Stimulated activated CD8-positive, alpha-beta memory T cell treated with anti-CD3 and anti-CD28 coated beads, Interleukin-15, amount 100 ng/mL, for 48 hours (primary cell): Measurements from ENCODE around the gene FAM163B.
"Not testable (repeated sequence)": the region's sequence is repeated elsewhere in the genome, so short reads cannot be mapped to it uniquely, and the experiment has no call there.

Experiments
- DNase-seq, 2 donors: peaks; one replicate each; pipeline ENCODE4 v3.0.0-alpha.2; 2020; ENCODE audit warnings: low read depth in 2 of 2

FAM163B gene

DNA sequence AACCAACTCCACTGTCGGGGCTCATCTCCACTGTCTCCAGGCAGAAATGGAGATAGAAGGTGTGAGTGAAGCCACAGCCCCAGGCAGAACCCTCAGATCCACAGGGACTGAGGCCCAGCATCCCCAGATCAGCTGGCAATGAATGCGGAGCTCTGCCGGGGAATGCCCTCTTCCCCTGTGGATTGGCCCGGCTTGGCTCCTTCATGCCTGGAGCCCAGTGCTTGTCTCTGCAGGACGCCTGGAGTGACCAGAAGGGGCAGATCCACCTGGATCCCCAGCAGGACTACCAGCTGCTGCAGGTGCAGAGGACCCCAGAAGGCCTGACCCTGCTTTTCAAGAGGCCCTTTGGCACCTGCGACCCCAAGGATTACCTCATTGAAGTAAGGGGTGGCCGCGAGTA lies 30.4 kb upstream of the FAM163B start:
- DNase-seq = no peak

DNA sequence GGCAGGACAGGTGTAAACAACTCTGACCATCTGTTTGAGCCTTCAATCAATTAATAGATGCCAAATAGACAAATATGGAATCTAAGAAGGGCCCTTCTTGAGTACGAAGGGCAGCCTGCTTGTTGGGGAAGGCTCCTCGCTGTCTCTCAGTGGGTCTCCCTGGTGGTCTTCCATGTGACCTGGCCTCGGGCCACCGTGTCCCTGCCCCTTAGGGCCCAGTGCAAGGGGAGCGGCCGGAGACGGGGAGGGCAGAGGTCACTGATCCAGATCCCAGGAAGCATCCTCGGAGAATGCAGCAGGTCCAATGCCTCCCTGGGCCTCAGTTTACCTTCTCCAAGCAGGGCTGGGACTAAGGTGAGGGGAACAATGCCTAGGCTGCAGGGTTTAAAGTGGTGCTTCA lies 29.5 kb upstream of the FAM163B start:
- DNase-seq = no peak

DNA sequence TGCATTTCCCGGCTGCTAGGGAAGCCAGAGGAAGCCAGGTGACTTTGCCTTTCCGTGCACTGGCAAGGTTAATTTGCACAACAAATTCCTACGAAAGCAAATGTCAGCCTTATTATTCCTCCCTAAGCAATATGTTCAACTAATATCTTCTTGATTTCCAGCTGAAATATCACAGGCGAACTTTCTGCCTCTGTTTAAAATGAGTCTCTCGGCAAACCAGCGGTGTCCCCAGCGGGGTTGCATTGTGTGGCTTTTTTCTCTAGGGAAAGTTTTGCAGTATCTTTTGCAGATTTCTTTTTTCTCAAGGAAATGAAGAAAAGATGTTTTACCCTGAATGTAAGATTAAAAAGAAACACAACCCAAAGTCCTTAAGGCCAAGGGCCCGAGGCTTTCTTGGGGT lies 28.9 kb upstream of the FAM163B start:
- DNase-seq = no peak

DNA sequence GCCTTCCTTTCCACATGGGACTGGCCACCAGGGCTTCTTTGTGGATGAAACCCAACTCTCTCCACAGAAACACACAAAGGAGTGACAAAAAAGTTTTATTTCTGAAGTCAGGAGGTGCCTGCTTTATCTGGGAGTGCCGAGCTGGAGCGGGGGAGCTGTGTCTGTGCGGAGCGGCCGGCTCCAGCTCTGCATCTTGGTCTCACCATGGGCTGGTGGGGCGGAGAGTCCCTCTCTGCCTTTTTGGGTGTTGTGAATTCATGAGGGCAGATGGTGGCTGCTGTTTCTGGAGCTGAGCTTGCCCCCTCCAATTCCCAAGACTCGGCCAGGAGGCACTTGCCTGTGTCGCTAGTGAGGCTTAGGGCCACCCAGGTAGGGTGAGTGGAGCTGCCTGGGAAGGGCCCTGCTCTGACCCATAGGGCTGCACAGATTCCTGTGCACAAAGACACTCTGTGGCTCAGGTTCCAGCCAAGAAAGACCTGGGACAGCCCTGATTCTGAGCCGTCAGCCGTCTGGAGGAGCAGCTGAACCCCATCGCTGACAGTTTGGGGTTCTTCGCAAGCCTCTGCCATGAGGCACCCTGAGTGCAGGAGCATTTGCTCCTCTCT lies 28.4 kb upstream of the FAM163B start:
- no peak for DNase-seq

DNA sequence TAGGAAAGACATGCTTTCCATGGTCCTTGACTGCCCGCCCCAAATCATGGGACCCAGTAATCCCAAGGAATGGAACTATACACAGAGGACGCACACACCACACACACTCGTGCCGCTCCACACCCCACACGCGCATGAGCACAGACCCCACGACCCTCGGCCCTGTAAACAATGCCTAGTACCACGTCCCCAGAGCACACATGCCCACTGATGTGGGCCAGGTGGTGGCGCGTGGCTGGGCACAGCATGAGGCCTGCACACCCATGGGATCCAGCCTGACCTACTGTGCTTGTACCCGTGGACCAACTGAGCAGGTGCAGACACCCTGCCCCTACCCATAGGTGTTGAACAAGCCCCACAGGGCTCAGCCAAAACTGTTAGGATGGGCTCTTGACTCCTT lies 27.7 kb upstream of the FAM163B start:
- DNase-seq = no peak

DNA sequence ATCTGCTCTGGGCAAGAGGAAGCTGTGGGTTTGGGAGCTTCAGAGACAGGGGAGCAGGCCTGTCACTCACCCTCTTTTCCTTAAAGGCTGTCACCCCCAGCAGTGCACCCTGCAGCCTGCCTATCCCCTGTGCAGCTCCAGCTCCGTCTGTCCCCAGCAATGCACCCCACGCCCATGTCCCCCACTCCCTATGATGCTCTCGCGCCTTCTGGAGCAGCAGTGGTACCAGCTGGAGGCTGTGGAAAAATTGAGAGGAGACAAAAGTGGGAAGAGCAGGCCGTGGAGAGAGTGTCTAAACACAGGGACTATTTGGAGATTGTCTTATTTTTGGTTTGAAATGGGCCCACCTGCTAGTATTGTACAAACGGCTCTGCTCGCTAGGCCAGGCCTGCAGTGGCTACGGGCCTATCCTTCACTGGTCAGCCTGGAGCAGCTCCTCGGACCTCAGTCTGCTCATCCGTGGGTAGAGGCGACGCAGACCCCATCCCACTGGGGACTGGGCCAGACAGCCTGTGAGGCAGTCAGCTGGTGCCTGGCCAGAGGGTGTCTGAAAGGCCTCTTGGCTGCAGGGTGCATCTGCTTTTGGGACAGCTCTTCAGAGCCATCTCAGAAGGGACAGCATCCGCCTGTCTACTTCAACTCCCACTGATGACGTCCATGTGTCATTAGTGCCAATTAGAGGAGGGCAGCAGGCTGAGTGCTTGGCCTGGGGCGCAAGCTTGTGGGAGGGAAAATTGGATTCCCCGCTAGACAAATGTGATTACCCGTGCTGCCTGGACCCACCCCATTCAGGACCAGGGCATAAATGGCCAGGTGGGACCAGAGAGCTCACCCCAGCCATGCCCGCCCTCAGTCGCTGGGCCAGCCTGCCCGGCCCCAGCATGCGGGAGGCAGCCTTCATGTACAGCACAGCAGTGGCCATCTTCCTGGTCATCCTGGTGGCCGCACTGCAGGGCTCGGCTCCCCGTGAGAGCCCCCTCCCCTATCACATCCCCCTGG lies 26.6 kb upstream of the FAM163B start, which contains the start of gene DBH:
Gene DBH (plus strand): TSS at position 831 of the 999 bp plus-strand sequence. CDS start 9 bp downstream, at position 840.
- DNase-seq = no peak

DNA sequence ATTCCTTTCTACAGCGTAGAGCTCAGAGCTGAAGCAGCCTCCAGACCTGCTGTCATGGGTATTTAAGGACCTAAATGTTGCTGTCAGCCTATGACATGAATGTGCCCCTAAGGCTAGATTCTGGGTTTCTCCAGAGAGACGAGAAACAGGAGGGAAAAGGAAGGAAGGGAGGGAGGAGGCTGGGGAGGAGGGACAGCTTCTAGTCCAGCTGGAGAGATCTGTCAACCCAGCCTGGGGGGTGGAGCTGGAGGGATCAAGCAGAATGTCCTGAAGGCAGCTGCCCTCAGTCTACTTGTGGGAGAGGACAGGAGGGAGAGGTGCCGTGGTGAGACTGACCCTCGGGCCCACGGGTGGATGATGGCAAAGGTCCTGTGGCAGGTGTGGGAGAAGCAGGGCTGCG lies 25.9 kb upstream of the FAM163B start:
- DNase-seq = no peak

DNA sequence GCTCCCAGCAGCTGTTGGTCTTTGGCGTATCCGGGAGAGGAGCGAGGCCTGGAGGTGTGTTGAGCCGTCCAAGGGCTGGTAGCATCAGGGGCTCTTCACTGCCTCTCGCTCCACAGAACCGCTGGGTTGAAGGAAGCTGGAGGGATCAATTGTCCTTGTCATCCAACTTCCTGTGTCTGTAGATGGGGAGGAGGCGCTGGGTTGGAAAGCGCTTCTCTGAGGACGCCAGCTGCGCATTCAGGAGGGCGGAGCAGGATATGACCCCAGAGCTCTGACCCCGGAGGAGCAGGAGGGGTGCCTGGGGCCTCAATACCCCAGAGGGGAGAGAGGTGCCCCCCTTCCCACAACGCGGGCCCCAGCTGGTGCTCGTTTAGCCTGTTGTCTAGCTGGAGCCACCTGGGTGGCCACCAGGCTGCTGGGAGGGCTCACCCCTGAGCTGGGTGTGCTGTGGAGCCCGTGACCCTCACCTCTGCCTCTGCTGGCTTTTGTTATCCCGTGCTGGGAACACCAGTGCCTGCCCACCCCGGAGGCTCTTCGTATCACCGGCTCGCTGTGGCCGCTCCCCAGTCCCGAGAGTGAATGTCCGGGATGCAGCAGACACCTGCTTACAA lies 25.0 kb upstream of the FAM163B start:
- DNase-seq = no peak

DNA sequence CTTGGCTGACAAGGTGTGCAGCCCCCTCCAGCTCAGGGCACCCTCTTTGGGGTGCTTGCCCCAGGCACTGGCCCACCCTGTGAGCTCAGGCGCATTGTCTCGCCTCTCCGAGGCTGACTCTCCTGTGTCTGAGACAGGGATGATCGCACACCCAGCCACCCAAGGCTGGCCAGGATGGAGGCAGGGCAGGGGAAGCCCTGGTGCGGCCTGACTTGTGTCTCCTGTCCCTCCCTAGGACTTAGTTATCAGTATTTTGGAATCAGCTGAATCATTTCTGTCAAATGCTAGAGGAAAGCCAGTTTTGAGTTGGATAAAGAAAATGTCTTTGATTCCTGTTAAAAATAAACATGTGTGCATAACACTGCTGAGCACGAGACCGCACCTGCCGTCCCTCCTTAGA lies 24.5 kb upstream of the FAM163B start:
- no peak for DNase-seq

DNA sequence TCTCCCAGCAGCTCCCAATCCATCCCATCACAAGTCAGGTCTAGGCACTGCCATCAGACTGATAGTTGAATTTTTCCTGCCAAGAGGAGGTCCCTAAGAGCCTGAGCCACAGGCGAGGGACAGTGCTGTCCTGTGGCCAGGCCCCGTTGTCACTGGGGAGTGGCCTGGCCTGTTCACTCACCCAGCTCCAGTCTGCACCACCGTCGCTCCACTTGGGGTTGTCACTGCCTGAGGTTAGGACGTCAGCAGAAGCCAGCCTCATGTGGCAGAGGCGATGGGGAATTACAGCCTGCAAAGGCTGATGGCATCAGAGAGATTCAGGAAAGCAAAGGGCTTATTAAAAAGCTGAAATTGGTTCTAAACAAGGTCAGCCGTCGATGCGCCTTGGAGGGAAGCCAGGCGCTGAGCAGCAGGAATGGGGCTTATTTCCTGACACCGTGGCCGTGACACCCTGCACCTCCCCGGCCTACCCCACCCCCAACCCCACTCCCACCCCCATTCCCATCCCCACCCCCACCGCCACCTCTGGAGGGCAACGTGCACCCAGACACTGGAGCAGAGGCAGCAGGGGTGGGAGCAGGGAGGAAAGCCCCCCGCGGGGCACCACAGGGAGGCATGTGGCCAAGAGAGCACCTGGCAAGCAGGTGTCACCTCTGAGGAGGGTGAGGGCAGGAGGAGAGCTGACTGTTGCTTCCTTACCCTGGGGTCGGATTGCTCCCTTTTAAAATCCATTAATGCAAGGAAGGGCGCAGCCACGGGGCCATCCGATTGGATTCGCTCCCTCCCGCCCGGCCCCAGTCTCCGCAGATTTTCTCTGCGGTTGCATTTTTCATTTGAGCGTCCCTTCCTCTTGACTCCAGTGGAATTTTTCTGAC lies 23.9 kb upstream of the FAM163B start:
- DNase-seq = no peak

DNA sequence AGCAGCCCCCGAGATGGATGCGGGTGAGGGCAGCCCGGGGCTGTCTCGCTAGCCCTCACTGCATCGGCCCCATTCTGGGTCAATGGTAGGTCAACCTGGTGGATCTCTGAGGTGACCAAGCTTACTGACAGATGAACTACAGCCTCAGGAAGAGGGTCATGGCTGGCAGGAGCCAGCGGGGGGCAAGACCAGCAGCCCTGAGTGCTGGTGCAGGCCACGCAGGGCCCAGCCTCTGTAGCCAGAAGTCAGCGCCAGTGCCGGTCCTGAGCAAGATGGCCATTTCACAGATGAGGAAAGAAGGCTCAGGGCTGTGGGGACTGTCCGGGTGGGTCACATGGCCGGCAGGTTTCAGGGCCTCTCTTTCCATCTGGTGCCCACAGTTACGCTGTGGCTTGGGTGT lies 21.9 kb upstream of the FAM163B start:
- no peak for DNase-seq

DNA sequence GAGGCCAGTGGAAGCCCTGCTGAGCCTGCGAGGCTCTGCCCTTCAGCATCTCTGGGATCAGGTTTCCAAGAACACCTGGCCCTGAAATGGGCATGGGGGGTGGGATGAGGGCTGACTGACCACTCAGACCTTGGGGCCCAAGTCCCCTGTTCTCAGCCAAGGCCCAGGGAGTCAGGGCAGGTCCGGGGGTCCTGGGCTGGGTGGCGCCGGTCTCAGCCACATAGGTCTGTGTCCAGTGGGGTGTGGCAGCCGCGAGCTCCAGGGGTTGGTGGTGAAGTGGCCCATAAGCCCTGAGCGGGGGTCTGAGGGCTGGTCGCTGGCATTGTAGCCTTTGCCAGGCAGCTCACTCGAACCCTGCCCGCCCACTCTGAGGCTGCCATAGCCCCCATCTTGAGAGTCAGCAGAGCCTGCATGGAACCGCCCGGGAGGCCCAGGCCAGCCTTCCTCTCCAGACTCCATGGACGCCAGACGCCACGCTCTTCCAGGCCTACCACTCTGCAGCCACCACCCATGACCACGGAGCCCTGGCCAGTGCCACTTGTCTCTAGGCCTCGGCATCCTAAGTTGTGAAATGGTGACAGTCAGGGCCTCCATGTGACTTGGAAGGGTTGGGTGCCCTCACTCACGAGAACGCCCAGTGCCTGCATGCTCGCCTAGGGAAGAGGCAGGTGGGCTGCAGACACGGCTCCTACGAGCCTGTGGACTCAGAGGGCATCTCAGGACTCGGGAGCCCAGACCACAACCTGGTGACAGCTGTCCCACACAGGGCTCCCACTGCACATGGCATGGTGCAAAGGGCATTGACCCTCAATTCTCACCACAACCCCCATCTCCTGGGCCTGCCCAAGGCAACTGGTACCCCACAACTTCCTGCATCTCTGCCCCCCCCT lies 20.3 kb upstream of the FAM163B start:
- no peak for DNase-seq

DNA sequence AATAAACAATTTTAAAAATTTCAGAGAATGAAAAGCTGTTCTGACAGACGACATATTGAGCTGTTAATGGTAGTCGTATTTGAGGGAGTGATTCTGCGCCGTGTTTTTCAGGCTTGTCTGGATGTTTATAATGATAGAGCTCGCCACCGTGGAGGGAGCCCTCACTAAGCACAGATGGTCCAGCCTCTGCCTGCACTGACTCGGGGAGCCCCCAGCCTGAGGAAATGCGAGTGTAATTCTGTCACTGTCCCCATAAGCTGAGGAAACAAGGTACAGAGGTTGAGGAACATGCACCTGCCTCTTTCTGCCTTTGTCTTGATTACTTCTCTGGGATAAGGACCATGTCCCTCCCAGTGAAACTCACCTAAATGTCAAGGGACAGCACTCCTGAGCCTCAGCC lies 19.6 kb upstream of the FAM163B start:
- no peak for DNase-seq

DNA sequence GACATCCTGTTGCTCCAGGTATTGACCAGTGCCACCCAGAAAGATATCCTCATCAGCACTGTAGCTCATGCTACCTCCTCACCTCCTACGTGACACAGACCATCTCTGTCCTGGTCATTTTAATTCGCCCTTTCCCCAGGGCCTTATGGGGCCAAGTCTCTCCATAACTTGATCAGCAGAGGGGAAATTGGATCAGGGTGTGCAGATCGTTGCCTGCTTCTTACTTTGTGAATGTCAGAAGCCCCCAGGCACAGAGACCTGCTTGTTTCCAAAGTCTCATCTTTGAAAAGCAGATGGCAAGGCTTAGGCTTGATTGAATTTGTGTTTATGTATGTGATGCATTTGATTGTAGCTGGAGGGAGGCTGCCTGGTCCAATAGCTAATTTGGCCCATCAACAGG lies 18.2 kb upstream of the FAM163B start:
- DNase-seq = no peak

DNA sequence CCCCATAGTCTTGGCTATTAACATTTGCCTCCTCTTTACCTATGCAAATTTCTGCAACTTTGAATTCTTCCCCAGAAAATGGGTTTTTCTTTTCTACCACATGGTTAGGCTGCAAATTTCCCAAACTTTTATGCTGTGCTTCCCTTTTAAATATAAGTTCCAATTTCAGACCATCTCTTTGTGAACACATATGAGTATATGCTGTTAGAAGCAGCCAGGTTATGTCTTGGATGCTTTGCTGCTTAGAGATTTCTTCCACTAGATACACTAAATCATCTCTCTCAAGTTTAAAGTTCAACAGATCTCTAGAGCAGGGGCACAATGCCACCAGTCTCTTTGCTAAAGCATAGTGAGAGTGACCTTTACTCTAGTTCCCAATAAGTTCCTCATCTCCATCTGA lies 16.8 kb upstream of the FAM163B start:
- DNase-seq = not testable (repeated sequence)

DNA sequence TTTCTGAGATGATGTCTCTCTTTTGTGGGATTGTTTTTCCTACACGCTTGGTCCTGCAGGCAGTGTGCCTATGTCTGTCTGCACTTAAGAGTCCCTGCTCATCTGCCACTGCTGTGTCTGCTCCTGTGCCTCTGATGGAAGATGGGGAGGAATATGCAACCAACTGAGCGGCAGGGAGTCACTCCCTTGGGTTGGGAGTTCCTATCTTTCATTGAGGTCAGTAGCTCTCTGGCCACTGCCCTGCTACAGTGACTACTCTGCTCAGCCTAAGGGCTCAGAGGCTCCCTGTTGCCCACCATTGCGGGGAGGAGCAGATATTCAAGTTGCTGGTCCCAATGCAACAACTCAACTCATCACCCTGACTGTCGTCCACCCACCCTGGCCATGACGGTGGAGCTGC lies 13.4 kb upstream of the FAM163B start:
- DNase-seq = no peak

DNA sequence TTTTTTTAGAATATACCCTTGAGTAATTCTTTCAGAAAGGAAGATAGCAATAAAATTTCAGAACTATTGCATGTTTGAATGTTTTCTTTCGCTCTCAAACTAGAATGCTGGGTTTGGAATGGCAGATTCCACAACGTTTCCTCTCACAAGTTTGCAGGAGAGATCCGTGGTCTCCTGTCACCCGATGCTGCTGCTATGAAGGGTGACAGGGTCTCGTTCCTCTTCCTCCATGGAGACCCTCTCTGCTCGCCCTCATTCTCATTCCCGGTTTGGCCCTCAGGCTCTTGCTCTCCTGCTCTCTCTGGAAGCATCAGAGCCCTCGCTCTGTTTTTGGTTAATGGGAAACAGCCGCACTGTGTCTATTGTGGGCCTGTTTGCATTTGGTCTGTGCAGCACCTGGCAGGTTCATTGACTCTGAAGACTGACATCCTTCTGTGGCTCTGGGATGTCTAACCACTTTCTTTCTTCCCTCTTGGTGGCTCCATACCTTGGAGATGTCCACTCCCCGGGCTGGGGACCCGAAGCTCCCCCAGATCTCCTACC lies 12.6 kb upstream of the FAM163B start:
- DNase-seq = no peak

DNA sequence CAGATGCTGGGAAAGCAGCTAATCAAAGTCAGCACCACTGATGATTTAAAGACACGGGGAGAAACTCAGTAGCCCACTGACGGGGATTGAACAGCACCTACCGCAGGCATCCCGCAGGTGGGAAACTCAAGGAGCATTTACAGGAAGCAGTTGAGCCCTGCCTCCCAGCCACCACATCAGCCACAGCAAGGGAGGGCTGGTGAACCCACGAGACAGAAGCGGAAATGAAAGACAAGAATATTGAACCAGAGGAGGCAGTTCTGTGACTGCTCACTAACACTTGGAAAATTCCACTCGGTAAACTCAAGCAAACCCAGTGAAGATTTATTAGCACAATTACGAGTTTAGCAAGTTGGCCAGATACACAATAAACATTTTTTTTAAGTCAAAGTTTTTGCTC lies 10.6 kb upstream of the FAM163B start:
- peak; percentile 19 to 34 for DNase-seq

DNA sequence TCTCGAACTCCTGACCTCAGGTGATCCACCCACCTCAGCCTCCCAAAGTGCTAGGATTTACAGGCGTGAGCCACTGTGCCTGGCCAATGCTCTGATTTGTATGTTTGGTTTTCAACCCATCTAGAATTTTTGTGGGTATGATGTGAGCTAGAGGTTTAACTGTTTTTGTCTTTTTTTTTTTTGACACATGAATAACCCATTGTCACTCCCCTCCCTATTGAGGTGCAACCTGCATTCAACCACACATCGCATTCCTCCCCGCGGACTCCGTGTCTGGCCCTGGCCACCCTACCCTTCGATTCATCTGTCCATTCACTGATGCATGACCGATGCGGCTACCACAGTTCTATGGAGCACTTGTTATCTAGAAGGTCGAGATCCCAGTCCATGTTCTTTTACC lies 9.5 kb upstream of the FAM163B start:
- no peak for DNase-seq

DNA sequence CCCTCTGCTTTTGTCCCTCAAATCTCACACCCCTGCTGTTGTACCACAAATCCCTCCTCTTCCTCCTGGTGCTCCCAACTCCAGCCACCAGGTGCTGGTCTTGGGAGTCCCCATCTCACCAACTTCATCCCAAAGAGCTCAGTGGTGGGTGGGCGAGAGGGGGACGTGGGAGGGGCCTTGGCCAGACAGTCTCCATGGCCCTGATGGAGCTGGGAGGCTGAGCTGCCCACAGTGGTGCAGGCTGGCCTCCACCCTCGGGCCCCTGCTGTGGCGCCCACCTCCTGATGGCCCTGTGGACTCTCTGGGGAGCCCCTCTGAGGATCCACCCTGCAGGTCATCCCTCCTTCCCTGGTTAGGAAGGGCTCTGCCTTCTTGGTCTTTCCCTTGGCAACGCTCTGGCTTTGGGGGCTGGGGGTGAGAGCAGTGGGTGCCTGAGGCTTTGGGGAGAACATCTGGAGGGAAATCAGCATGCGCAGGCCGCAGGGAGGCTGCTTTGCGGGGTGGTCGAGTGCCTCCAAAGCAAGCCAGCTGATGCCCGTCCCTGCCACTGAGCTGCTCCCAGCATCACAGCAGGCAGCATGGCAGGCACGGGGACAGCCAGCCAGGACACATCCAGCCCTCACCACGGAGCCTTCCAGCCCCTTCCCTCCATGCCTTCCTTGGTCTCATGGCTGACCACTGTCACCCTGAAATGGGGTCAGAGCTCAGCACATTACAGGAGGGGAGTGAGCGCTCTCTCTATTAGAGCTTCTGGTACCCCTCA lies 7.6 kb upstream of the FAM163B start:
- no peak for DNase-seq
